ENCODE measurements around the gene AHCTF1. TPM values are rescaled to one million over a fixed set of nuclear protein-coding genes. Genes with fewer than 3 reads are reported as not detected.

The AHCTF1 gene
- total and polyA plus RNA-seq, 8 donors: 22.4 to 62.5 (median 49.5) TPM

DNA sequence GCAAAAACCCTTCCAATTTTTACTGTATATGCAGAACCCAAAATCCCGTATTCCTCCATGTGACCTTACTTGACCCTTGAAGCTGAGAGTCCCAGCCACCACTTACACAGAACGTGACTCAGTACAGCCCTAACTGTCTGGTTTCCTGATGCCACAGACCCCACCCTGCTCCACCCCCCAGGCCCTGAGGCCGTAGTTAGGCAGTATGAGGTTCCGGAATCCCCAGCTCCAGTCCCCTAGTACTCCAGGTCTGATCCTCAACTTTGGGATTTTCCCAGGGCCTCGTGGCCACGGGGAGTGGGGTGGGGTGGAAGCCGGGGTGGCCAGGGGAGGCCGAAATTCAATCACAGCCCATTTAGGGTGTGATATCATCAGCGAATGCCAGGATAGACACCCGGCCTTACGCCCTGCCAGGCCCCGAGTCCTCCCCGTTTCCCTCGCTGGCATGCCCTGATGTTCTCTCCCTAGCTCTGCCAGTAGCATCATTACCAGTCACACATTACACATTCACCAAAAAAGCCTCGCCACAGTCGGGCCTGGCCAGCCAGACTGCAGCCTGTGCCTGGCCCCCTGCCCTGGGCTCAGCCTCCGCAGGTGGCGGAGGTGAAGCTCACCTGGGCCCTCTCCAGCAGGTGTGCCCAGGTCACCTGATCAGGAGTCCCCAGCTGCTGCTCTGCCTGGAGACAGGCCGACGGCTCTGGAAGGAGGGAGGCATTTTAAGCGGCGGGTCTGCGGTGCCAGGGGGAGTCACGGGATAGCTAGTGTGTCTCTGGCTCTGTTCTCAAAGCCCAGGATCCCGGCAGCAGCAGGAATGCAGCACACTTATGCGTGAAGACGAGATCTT, 136.7 kb downstream of the AHCTF1 start:
- Histone ChIP-seq H3K27ac (no peak overlapping the region), H3K4me3 (no peak overlapping the region), H3K9me3 (no peaks in the 10 kb centered on the region), H3K36me3 (no peaks in the 10 kb centered on the region), H3K27me3 (peaks cover 0 to 15% of the 10 kb centered on the region in 2 donors), H3K4me1 (peaks cover 0 to 10% of the 10 kb centered on the region in 2 donors)
- TF ChIP-seq, protein P1, sequence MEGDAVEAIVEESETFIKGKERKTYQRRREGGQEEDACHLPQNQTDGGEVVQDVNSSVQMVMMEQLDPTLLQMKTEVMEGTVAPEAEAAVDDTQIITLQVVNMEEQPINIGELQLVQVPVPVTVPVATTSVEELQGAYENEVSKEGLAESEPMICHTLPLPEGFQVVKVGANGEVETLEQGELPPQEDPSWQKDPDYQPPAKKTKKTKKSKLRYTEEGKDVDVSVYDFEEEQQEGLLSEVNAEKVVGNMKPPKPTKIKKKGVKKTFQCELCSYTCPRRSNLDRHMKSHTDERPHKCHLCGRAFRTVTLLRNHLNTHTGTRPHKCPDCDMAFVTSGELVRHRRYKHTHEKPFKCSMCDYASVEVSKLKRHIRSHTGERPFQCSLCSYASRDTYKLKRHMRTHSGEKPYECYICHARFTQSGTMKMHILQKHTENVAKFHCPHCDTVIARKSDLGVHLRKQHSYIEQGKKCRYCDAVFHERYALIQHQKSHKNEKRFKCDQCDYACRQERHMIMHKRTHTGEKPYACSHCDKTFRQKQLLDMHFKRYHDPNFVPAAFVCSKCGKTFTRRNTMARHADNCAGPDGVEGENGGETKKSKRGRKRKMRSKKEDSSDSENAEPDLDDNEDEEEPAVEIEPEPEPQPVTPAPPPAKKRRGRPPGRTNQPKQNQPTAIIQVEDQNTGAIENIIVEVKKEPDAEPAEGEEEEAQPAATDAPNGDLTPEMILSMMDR (IDR thresholded peaks at IDR 0.05): no peak
- intact Hi-C loops (cut with DNase I): no loop called here
- ATAC-seq: peak; percentile 50
- DNase-seq: no peak

DNA sequence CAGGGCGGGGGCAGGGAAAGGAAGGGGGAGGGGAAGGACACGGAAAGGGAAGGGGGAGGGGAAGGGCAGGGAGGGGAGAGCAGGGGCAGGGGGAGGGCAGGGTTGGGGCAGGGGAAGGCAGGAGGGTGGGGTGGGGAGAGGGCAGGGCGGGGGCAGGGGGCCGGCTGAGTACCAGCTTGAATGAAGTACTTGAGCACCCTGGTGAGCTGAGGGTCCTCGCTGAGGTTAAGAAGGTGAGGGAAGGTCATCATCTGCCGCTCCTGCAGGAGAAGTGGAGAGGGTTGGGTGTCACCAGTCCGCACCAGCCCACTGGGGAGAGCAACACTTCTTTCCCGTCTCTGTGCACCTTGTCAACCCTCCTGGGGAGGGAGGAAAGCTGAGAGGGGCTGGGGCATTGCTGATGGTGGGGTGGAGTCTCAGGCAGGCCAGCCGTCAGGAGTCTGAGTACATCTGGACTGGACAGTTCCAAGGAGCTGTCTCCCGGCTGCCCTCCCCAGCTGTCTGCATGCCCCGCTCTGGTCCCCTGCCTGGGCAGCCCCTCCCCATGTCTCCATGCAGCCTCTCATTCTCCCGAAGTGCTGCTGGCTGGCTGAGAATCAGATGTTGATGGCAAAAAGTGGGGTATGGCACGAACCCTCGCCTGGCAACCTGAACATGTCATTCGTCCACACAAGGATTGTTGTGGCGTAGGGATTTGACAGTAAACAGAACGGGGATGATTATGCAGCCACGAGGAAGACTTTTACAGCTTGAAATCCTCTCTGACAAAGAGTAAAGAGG, 137.5 kb downstream of the AHCTF1 start:
- TF ChIP-seq, protein P1 (IDR thresholded peaks at IDR 0.05): no peak
- no peaks in the 10 kb centered on the region for H3K9me3 ChIP-seq
- H3K27me3 ChIP-seq: peaks cover 0 to 23% of the 10 kb centered on the region in 2 donors
- peak; percentile 50 for ATAC-seq
- no peak overlapping the region for H3K4me3 ChIP-seq
- peaks cover 0 to 10% of the 10 kb centered on the region in 2 donors for H3K4me1 ChIP-seq
- H3K36me3 ChIP-seq: no peaks in the 10 kb centered on the region
- DNase-seq: peak in 2 of 4 donors; percentile 48 to 51
- H3K27ac ChIP-seq: no peak overlapping the region
- intact Hi-C loops (cut with DNase I): no loop called here

DNA sequence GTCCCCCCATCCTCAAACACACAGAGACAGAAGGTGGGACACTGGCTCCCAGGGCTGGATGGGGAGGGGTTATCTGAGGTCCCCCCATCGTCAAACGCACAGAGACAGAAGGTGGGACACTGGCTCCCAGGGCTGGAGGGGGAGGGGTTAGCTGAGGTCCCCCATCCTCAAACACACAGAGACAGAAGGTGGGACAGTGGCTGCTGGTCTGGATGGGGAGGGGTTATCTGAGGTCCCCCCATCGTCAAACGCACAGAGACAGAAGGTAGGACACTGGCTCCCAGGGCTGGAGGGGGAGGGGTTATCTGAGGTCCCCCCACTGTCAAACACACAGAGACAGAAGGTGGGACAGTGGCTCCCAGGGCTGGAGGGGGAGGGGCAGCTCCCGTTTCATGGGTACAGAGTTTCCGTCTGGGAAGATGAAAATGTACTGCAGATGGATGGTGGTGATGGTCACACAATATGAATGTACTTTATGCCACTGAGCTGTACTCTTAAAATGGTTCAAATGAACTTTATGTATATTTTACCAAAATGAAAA, 138.3 kb downstream of the AHCTF1 start:
- no peaks in the 10 kb centered on the region for H3K9me3 ChIP-seq
- intact Hi-C loops (cut with DNase I): no loop called here

DNA sequence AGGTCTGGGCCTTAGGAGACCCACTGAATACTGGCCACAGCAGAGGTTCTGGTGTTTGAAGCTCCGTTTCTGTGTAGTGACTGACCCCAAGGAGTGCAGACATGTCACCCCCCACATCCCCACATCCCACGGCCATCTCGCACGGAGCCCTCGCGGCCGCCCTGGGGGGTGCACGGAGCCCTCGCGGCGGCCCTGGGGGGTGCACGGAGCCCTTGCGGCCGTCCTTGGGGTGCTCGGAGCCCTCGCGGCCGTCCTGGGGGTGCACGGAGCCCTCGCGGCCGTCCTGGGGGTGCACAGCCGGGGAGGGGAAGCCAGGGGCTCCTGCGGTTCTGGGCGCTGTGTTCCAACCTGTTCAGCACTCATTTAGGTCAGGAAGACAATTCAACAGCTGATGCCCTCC, 139.1 kb downstream of the AHCTF1 start:
- intact Hi-C loops (cut with DNase I): no loop called here
- H3K27ac ChIP-seq: no peak overlapping the region
- H3K27me3 ChIP-seq: peaks cover 0 to 38% of the 10 kb centered on the region in 2 donors
- peaks cover 6 to 16% of the 10 kb centered on the region in 2 donors for H3K4me1 ChIP-seq
- no peak overlapping the region for H3K4me3 ChIP-seq
- TF ChIP-seq, protein P1 (IDR thresholded peaks at IDR 0.05): no peak
- DNase-seq (no peak), ATAC-seq (no peak)
- no peaks in the 10 kb centered on the region for H3K9me3 ChIP-seq
- H3K36me3 ChIP-seq: no peaks in the 10 kb centered on the region

More for the DNA sequence above, 138.3 kb downstream of the AHCTF1 start:
- DNase-seq: no peak
- TF ChIP-seq, protein P1 (IDR thresholded peaks at IDR 0.05): no peak
- H3K4me1 ChIP-seq: peaks cover 6 to 16% of the 10 kb centered on the region in 2 donors
- peaks cover 0 to 30% of the 10 kb centered on the region in 2 donors for H3K27me3 ChIP-seq
- no peaks in the 10 kb centered on the region for H3K36me3 ChIP-seq
- H3K27ac ChIP-seq: no peak overlapping the region
- no peak overlapping the region for H3K4me3 ChIP-seq
- ATAC-seq: no peak
